Fibroblast of lung (primary cell): ENCODE results near the gene RGL4.

Experiments used
- CTCF ChIP-seq, 2 donors: IDR thresholded peaks in 1 of 2; conservative IDR thresholded peaks in 1 of 2; 1 replicate in 1 of 2; 2 replicates in 1 of 2; pipeline ENCODE4 v1.5.1; 2011 to 2012; ENCODE audit warnings: low read length in 2 of 2, control low read depth in 1 of 2, inconsistent platforms in 1 of 2, low read depth in 1 of 2, mild to moderate bottlenecking in 1 of 2
- EZH2 ChIP-seq: IDR thresholded peaks from 2 replicates; pipeline ENCODE4 v1.5.1; 2012; ENCODE audit warnings: low read length, control low read depth, mild to moderate bottlenecking; ENCODE audit errors: missing control alignments

- TF ChIP-seq CTCF (conservative IDR thresholded peaks at IDR 0.05 in 1 of 2, IDR thresholded peaks at IDR 0.05 in 1 of 2; ENCODE audit: low read depth in 1 of 2, low read length in 2 of 2): no peak
- no peak for TF ChIP-seq EZH2
Observed at GRCh38 chr22:23744001-23744400, 53.2 kb downstream of the RGL4 start.
